HG02759 (cell line): ENCODE measurements around the gene STAT5A.
A peak's percentile ranks its signal among the peaks of the same experiment; 100 is the strongest.
"Not testable (repeated sequence)": the region's sequence is repeated elsewhere in the genome, so short reads cannot be mapped to it uniquely, and the experiment has no call there.

Experiments
- ATAC-seq: cut with Tn5 transposase; IDR thresholded peaks from one replicate; pipeline ENCODE4 v1.9.1; 2021; ENCODE audit warnings: mild to moderate bottlenecking, moderate library complexity; ENCODE audit not compliant: unreplicated experiment

Gene STAT5A

DNA sequence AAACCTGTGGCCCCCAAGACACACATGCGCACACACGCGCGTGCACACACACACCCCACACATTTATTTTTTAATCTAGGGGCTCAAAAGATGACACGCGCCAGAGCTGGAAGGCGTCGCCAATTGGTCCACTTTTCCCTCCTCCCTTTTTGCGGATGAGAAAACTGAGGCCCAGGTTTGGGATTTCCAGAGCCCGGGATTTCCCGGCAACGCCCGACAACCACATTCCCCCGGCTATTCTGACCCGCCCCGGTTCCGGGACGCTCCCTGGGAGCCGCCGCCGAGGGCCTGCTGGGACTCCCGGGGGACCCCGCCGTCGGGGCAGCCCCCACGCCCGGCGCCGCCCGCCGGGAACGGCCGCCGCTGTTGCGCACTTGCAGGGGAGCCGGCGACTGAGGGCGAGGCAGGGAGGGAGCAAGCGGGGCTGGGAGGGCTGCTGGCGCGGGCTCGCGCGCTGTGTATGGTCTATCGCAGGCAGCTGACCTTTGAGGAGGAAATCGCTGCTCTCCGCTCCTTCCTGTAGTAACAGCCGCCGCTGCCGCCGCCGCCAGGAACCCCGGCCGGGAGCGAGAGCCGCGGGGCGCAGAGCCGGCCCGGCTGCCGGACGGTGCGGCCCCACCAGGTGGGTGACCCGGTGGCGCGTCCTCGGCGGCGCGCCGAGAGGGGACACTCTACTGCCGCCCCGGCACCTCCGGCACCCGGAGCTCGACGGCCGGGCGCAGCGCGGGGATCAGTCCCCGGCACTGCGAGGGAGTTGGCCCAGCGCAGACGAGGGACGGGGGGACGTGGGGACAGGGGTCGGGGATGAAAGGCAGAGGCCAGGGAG is at the start of gene STAT5A:
Gene STAT5A, plus strand, starts transcription at position 522 of the 826 bp plus-strand sequence. CDS start 914 bp downstream, outside the sequence.
- ATAC-seq, result peak; percentile 60

DNA sequence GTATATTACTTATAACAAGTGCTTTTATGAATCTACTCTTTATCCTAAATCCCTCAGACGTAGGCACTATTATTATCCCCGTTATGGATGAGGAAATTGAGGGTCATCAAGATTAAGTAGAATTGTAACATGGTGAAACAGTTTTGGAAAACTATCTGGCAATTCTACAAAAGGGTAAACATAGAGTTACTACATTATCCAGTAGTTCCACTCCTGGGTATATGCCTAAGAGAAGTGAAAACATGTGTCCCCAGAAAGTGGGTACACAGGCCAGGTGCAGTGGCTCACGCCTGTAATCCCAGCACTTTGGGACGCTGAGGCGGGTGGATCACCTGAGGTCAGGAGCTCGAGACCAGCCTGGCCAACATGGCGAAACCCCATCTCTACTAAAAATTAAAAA is 48.7 kb upstream of the STAT5A start:
- ATAC-seq, result not testable (repeated sequence)

DNA sequence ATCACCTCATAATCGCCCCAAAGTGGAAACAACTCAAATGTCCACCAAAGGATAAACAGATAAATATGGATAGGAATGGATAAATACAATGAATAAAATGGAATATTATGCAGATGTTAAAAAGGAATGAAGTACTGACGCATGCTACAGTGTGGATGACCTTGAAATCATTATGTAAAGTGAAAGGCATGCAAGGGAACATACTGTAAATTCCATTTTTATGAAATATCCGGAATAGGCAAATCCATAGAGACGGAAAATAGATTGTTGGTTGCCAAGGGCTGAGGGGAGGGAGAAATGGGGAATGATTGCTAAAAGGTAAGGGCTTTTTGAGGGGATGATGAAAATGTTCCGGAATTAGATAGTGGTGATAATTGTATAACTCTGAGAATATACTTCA is 48.1 kb upstream of the STAT5A start:
- no peak for ATAC-seq

DNA sequence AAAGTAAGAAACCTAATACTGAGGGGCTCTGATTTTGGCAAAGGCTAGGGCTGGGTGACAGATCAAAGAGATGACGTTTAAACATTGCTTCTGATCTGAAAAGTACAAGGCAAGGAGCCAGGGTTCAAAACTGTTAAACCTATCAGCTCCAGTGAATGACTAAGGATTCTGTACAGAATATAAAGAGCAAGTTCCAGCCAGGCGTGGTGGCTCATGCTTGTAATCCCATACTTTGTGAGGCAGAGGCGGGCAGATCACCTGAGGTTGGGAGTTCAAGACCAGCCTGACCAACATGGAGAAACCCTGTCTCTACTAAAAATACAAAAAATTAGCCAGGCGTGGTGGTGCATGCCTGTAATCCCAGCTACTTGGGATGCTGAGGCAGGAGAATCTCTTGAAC is 47.4 kb upstream of the STAT5A start:
- not testable (repeated sequence) for ATAC-seq

DNA sequence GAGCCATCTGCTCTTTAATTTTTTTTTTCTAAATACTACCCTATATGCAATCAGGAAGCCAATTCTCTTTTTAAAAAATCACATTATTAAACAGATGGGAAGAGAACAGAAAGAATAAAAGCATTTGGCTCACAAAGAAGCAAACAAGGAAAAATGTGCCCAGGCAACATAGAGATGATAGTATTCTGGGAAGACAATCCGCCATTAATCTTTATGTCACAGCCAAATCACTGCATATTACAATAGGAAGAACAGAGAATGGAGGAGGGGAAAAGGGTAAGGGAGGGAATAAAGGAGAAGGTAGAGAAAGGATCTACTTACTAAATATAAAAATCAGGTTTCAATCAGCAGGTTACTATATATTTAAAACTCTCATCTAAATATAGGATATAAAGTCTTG is 46.4 kb upstream of the STAT5A start:
- no peak for ATAC-seq

DNA sequence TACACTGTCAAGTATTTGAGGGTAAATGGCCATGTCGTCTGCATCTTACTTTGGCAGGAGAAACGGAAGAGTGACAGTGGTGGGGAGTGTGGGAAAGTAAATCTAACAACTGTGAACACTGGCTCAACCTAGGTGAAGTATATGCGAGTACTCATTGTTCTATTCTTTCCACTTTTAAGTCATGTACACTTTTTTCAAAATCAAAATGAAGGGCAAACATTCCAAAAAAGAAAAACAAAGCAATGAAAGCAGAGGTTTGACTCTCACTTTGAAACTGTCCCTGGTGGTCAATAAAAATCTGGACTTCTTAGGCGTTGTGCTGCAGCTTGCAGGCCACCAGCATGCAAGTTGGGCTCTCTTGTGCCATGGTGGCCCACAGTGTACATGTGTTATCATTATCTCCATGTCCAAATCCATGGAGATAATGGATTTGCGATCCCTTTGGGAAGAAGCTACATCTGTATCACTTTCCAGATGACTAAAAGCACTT is 44.8 kb upstream of the STAT5A start:
- ATAC-seq, result no peak

DNA sequence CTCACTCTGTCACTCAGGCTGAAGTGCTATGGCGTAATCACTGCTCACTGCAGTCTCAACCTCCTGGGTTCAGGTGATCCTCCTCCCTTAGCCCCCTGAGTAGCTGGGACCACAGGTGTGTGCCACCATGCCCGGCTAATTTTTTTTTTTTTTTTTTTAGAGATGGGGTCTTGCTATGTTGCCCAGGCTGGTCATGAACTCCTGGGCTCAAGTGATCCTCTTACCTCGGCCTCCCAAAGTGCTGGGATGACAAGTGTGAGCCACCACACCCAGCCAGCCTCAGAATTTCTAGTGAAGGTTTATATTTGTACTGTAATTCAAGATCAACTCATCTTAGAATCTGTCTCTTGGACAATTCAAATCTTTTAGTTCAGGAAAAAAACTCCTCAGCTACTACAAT is 44.2 kb upstream of the STAT5A start:
- not testable (repeated sequence) for ATAC-seq

DNA sequence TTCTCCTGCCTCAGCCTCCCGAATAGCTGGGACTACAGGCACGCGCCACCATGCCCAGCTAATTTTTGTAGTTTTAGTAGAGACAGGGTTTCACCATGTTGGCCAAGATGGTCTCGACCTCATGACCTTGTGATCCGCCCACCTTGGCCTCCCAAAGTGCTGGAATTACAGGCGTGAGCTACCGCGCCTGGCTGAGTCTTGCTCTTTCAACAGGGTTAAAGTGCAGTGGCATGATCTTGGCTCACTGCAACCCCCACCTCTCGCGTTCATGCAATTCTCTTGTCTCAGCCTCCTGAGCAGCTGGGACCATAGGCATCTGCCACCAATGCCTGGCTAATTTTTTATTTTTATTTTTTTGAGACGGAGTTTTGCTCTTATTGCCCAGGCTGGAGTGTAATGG is 43.1 kb upstream of the STAT5A start:
- not testable (repeated sequence) for ATAC-seq

DNA sequence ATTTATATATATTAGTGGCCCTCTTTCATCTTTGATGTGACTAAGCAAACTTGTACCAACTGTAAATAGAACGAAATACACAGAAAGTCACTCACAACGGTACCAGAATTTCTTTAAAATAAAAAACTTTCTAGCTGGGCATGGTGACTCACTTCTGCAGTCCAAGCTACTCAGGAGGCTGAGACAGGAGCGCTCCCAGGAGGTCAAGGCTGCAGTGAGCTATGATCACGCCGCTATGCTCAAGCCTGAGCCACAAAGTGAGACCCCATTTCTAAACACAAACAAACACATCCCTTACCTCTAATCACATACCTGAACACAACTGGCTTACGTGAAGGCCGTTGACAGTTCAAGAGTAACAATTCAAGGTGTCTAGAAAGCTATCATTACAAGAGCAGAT is 41.8 kb upstream of the STAT5A start:
- ATAC-seq, result no peak

DNA sequence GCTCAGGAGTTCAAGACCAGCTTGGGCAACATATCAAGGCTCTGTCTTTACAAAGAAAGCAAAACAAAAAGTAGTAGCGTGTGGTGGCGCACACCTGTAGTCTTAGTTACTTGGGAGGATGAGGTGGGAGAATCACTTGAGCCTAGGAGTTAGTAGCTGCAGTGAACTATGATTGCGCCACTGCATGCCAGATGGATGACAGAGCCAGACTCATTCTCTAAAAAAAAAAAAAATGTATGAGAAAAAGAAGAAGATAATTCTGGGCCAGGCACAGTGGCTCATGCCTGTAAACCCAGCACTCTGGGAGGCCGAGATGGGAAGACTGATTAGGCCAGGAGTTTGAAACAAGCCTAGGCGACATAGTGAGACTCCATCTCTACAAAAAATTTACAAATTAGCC is 40.6 kb upstream of the STAT5A start:
- no peak for ATAC-seq

DNA sequence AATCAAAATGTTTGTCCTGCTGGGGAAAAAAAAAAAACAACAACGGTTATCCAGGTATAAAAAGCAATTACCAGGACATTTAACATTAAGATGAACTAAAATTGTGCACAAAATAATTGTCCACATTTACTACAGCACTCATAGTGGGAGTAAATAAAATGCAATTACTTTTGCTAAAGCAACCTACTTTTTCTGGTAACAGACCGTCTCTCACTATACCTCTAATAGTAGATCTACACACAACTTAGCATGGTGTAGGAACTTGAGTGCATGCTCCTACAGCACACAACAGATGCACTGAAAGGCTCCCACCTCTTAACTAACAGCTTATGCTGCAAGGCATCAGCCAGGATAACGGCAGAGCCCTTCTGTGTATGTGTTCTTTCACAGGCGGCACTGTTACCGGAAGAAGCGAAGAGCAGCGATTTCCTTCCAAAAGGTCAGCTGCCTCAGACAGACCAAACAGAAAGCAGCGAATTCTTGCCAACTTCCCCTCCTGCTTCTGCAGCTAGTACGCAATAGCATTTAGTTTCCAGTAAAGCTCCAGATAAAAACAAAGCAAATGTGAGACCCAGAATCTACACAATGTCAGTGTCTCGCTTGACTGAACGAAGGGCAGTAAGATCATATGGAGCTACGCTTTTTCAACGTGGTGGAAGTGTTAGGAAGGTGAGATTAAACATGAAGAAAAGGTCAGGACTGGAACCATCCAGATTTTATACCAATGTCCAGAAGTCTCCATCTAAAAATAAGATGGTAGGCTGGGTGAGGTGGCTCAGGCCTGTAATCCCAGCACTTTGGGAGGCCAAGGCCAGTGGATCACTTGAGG is 39.7 kb upstream of the STAT5A start:
- ATAC-seq, result peak; percentile 69

DNA sequence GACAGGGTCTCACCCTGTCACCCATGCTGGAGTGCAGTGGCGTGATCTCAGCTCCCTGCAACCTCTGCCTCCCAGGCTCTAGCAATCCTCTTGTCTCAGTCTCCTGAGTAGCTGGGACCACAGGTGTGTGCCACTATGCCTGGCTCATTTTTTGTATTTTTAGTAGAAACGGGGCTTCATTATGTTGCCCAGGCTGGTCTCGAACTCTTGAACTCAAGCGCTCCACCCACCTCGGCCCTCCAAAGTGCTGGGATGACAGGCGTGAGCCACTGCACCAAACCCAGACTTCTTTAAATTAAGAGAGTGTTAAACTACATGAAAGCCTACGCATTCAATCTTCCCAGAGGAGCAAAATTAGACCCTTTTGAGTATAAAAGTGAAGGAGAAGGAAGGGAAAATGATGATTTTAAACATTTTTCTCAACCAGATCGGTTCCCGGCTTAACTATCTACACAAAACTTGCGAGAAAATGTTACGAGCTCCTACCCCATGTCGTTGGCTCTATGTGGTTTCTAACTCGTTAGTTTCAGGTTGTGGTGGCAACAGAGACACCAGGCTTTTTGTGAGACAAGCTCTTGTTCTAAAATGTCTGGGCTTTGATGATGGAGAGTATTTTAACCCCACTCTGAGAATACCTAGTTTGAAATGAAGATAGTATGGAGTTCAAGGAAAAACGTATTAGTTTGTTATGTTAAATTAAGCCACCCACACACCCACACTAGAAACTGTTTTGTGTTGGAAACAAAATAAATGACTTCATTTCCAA is 38.4 kb upstream of the STAT5A start:
- ATAC-seq, result no peak

DNA sequence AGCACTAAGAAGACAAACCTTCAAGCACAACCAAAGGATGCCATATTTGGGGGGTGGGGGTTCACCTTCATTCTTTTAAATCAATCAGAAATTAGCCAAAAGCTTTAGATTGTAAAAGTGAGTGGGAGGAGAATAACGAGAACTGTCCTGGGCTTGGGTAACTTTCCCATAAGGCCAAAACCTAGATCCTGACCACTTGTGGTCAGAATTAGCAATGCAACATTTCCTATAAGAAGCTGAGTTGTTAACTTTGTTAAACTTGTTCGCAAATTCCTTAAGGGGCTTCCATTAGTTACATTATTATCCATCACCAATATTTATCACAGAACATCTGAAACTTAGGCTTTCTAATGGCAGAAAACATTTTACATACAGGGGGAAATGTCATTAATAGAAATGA is 37.2 kb upstream of the STAT5A start:
- no peak for ATAC-seq

DNA sequence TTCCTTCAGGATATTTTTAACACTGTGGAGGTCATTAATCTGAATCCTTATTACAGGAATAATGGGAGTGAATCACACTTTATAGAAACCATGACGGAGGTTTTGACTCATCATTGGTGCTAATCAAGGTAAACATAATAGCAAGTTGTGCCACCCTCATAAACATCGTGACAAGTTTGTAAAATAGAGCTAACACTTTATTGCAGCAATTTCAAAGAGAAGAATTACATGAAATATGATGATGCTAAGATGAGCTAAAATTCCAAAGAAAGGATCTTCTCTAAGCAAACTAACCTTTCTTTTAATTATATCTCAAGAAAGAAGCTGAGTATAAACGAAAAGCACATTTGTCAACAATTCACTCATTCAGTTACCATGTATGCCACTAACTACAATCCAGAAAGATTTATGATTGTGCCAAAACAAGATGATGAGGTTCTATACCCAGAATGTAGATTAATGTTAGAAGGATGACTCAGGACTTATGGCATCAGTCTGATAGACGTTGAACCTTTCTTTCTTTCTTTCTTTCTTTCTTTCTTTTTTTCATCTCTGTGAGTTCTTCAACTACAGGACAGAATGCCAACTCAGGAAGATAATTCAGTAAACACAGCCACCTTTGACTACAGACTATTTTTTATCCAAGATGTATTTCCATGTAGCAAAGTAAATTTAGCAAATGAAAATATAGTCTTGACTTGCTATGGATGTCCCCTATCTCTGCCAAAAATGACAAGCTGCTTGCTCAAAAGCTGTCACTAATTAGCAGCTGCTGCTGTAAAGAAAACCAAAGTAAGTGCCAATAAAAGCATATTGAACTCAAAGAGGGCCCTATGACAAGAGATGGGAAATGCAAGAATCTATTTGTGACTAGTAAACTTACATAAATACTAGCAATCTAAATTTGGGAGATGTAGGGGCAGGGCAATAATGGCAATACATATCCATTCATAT is 35.4 kb upstream of the STAT5A start:
- ATAC-seq, result no peak

DNA sequence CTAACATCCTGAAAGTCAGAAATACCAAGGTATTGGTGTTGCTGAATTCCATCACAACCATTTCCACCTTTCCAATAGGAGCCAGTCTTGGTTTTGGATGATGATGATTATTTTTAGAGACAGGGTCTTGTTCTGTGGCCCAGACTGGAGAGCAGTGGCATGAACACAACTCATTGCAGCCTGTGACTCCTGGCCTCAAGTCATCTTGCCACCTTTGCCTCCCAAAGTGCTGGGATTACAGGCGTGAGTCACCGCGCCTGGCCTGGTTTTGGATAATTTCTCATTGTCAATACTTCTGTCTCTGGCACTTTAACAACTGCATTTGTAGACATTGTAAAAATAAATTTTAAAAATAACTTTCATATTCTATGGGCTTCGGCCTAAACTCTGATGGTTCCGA is 34.7 kb upstream of the STAT5A start:
- ATAC-seq, result no peak

DNA sequence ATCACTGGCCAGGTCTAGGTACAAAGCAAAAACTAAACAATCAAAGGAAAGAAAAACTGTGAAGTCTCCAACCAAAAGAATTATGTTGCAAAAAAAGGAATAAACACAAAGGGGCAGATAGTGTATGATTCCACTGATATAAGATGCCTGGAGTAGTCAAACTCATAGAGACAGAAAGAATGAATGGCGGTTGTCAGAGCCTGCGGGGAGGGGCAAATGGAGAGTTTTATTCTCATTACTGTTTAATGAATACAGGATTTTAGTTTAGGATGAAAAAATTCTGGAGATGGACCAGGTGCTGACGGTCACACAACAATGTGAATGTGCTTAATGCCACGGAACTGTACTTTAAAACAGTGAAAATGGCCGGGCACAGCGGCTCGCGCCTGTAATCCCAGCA is 32.9 kb upstream of the STAT5A start:
- no peak for ATAC-seq

DNA sequence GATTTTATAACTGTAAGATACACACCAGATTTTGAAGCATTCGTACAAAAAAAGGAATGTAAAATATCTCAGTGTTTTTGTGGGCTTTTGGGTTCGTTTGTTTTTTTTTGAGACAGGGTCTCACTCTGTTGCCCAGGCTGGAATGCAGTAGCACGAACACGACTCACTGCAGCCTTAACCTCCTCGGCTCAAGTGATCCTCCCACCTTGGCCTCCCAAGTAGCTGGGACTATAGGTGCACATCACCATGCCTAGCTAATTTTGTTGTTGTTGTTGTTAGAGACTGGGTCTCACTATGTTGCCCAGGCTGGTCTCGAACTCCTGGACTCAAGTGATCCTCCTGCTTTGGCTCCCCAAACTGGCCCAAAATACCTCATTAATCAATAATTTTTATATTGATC is 28.0 kb upstream of the STAT5A start:
- ATAC-seq, result no peak

DNA sequence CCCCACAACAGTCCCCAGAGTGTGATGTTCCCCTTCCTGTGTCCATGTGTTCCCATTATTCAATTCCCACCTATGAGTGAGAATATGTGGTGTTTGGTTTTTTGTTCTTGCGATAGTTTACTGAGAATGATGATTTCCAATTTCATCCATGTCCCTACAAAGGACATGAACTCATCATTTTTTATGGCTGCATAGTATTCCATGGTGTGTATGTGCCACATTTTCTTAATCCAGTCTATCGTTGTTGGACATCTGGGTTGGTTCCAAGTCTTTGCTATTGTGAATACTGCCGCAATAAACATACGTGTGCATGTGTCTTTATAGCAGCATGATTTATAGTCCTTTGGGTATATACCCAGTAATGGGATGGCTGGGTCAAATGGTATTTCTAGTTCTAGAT is 23.9 kb upstream of the STAT5A start:
- ATAC-seq, result not testable (repeated sequence)

DNA sequence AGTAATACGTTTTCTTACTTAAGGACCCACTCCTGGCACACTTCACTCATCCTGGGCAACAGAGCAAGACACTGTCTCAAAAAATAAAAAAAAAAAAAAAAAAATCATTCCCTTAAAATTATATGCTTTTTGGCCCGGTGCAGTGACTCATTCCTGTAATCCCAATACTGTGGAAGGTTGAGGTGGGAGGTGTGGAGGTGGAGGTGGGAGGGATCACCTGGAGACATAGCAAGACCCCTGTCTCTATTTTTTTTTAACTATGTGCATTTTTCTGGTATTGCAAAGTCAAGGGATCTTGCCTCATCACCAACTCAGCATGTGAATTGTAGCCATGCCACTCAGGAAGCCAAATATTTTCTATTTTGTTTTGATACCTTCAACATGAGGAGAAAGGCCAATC is 21.8 kb upstream of the STAT5A start:
- ATAC-seq, result no peak
